Measurements from ENCODE around the gene LRMDA.

Gene LRMDA

DNA sequence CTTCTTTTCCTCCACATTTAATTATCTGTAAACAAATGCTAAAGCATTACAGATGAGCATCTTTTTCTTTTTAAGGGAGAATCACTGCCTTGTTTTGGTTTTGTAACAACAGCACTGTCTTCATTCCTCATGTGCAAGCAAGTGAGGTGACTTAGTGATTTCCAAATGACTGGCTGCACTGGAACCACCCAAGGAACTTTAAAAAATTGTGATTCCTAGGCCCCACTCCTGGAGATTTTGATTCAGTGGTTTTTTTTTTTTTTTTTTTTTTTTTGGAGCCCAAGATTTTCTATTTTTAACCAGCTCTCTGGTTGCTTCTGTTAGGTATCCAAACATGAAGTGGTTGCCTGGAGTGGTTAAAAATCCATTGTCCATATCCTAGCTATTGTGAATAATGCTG is 176.2 kb downstream of the LRMDA start:
- Histone ChIP-seq H3K4me3 (ENCODE audit: low read length, poor library complexity, severe bottlenecking) (no peak overlapping the region), H3K4me2 (ENCODE audit: low read depth, low read length, poor library complexity, severe bottlenecking) (no peak overlapping the region), H3K36me3 (ENCODE audit: insufficient read depth, low read length) (no peaks in the 10 kb centered on the region), H3K4me1 (ENCODE audit: insufficient read depth, low read length, poor library complexity, severe bottlenecking) (peaks cover 13% of the 10 kb centered on the region), H3K9me3 (ENCODE audit: insufficient read depth, low read depth, low read length) (no peaks in the 10 kb centered on the region), H3K27me3 (ENCODE audit: insufficient read depth, low read length, poor library complexity, severe bottlenecking) (no peaks in the 10 kb centered on the region), H2AFZ (ENCODE audit: low read length) (no peak overlapping the region), H3K9me2 (replicated peaks; ENCODE audit: low read depth, low read length) (no peaks in the 10 kb centered on the region), H3K79me2 (ENCODE audit: insufficient read depth, low read length) (no peaks in the 10 kb centered on the region), H4K20me1 (ENCODE audit: insufficient read depth, low read length, poor library complexity, severe bottlenecking) (no peaks in the 10 kb centered on the region), H3K9ac (ENCODE audit: low read depth, low read length, poor library complexity, severe bottlenecking) (no peak overlapping the region), H3F3A (ENCODE audit: low read depth) (no peaks in the 10 kb centered on the region)
- TF ChIP-seq EZH2phosphoT487 (IDR thresholded peaks at IDR 0.05; ENCODE audit: borderline replicate concordance), result no peak
- TF ChIP-seq, protein P1, sequence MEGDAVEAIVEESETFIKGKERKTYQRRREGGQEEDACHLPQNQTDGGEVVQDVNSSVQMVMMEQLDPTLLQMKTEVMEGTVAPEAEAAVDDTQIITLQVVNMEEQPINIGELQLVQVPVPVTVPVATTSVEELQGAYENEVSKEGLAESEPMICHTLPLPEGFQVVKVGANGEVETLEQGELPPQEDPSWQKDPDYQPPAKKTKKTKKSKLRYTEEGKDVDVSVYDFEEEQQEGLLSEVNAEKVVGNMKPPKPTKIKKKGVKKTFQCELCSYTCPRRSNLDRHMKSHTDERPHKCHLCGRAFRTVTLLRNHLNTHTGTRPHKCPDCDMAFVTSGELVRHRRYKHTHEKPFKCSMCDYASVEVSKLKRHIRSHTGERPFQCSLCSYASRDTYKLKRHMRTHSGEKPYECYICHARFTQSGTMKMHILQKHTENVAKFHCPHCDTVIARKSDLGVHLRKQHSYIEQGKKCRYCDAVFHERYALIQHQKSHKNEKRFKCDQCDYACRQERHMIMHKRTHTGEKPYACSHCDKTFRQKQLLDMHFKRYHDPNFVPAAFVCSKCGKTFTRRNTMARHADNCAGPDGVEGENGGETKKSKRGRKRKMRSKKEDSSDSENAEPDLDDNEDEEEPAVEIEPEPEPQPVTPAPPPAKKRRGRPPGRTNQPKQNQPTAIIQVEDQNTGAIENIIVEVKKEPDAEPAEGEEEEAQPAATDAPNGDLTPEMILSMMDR (conservative IDR thresholded peaks at IDR 0.05; ENCODE audit: low read length), result no peak

DNA sequence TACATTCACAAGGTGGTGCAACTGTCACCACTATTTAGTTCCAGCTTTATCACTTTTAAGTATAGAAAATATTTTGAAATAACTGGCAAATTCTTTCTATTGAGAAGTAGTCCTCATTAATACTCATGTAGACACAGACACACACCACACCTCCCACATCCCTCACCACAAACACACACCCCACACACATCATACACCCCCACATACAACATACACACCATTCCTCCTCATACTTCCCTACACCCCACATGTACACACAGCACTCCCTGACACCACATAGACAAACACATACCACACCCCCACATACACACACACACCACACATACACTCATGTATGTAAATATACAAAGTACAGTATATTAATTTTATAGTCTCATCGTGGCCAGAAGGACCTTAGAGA is 178.8 kb downstream of the LRMDA start:
- no peaks in the 10 kb centered on the region for H3K9me2 ChIP-seq (replicated peaks; ENCODE audit: low read depth, low read length)
- no peaks in the 10 kb centered on the region for H3F3A ChIP-seq (ENCODE audit: low read depth)
- no peak overlapping the region for H3K9ac ChIP-seq (ENCODE audit: low read depth, low read length, poor library complexity, severe bottlenecking)
- TF ChIP-seq EZH2phosphoT487 (IDR thresholded peaks at IDR 0.05; ENCODE audit: borderline replicate concordance), result no peak
- TF ChIP-seq, protein P1 (conservative IDR thresholded peaks at IDR 0.05; ENCODE audit: low read length), result no peak
- no peak overlapping the region for H3K4me2 ChIP-seq (ENCODE audit: low read depth, low read length, poor library complexity, severe bottlenecking)
- H3K36me3 ChIP-seq (ENCODE audit: insufficient read depth, low read length), result no peaks in the 10 kb centered on the region
- no peaks in the 10 kb centered on the region for H3K9me3 ChIP-seq (ENCODE audit: insufficient read depth, low read depth, low read length)
- peaks cover 20% of the 10 kb centered on the region for H3K4me1 ChIP-seq (ENCODE audit: insufficient read depth, low read length, poor library complexity, severe bottlenecking)
- no peaks in the 10 kb centered on the region for H3K79me2 ChIP-seq (ENCODE audit: insufficient read depth, low read length)
- H3K4me3 ChIP-seq (ENCODE audit: low read length, poor library complexity, severe bottlenecking), result no peak overlapping the region
- no peak overlapping the region for H2AFZ ChIP-seq (ENCODE audit: low read length)
- no peaks in the 10 kb centered on the region for H4K20me1 ChIP-seq (ENCODE audit: insufficient read depth, low read length, poor library complexity, severe bottlenecking)
- no peaks in the 10 kb centered on the region for H3K27me3 ChIP-seq (ENCODE audit: insufficient read depth, low read length, poor library complexity, severe bottlenecking)

DNA sequence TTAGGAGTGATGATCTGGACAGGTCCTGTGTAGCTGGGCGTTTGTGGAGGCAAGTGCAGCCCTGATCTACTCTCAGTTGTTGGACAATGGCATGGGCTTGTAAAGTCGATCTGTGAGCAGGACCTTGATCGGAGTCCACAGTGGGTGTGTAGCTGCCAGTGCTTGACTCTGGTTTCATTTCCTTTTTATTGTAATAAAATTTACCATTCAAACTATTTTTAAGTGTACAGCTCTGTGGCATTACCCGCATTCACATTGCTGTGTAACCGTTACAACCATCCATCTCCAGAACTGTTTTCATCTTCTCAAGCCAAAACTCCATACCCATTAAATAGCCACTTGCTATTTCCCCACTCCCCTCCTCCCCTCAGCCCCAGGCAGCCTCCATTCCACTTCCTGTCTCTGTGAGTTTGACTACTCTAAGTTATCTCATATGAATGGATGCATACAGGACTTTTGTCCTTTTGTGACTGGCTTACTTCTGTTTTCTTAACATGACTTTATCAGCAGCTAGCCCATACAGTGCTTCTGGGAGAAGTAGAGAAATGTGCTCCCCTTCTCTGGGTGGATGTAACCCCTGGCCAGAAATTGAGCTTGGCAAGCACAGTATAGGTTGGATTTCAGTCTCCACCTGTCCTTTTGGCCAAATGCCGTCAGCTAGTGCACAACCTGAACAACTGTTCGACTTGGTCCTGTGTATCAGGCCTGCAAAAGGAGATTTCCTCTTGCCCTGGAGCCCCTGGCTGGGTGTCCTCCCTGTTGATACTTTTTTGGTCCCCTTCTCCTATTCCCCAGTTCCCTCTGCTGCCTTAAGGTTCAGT is 180.0 kb downstream of the LRMDA start:
- Histone ChIP-seq H3K36me3 (ENCODE audit: insufficient read depth, low read length) (no peaks in the 10 kb centered on the region), H3F3A (ENCODE audit: low read depth) (no peaks in the 10 kb centered on the region), H3K9ac (ENCODE audit: low read depth, low read length, poor library complexity, severe bottlenecking) (no peak overlapping the region), H3K4me1 (ENCODE audit: insufficient read depth, low read length, poor library complexity, severe bottlenecking) (peaks cover 20% of the 10 kb centered on the region), H3K27me3 (ENCODE audit: insufficient read depth, low read length, poor library complexity, severe bottlenecking) (no peaks in the 10 kb centered on the region), H3K9me2 (replicated peaks; ENCODE audit: low read depth, low read length) (no peaks in the 10 kb centered on the region), H4K20me1 (ENCODE audit: insufficient read depth, low read length, poor library complexity, severe bottlenecking) (no peaks in the 10 kb centered on the region), H3K4me3 (ENCODE audit: low read length, poor library complexity, severe bottlenecking) (no peak overlapping the region), H3K79me2 (ENCODE audit: insufficient read depth, low read length) (no peaks in the 10 kb centered on the region), H3K9me3 (ENCODE audit: insufficient read depth, low read depth, low read length) (no peaks in the 10 kb centered on the region), H2AFZ (ENCODE audit: low read length) (peak overlapping the region; percentile 82), H3K4me2 (ENCODE audit: low read depth, low read length, poor library complexity, severe bottlenecking) (peak overlapping the region; percentile 37)
- TF ChIP-seq EZH2phosphoT487 (IDR thresholded peaks at IDR 0.05; ENCODE audit: borderline replicate concordance), result no peak
- TF ChIP-seq, protein P1 (conservative IDR thresholded peaks at IDR 0.05; ENCODE audit: low read length), result no peak

Data from Loucy (cell line).